Right renal cortex interstitium (tissue), 3 donors: ENCODE results near the gene RNF149. TPM values are rescaled to one million over a fixed set of nuclear protein-coding genes. Genes with fewer than 3 reads are reported as not detected.
A peak's percentile ranks its signal among the peaks of the same experiment; 100 is the strongest.
"Not testable (repeated sequence)": the region's sequence is repeated elsewhere in the genome, so short reads cannot be mapped to it uniquely, and the experiment has no call there.

Experiments used
- DNase-seq, 3 donors: peaks; one replicate each; pipeline ENCODE4 v3.0.0-alpha.2; 2013; ENCODE audit warnings: low read depth in 3 of 3, low spot score in 2 of 3
- polyA plus RNA-seq, 3 donors: library from polyadenylated mRNA; unstranded; fragments of 120-200 nt; gene quantifications; one replicate each; pipeline ENCODE4 v1.2.1, GENCODE V29; 2013; ENCODE audit not compliant: insufficient read length in 3 of 3

Gene RNF149
- polyA plus RNA-seq, 3 donors, result 35.5 to 40.2 (median 39.3) TPM

- DNase-seq, result not testable (repeated sequence)
These were observed 72.5 kb downstream of the RNF149 start for GRCh38 chr2:101235956-101236355.

DNA sequence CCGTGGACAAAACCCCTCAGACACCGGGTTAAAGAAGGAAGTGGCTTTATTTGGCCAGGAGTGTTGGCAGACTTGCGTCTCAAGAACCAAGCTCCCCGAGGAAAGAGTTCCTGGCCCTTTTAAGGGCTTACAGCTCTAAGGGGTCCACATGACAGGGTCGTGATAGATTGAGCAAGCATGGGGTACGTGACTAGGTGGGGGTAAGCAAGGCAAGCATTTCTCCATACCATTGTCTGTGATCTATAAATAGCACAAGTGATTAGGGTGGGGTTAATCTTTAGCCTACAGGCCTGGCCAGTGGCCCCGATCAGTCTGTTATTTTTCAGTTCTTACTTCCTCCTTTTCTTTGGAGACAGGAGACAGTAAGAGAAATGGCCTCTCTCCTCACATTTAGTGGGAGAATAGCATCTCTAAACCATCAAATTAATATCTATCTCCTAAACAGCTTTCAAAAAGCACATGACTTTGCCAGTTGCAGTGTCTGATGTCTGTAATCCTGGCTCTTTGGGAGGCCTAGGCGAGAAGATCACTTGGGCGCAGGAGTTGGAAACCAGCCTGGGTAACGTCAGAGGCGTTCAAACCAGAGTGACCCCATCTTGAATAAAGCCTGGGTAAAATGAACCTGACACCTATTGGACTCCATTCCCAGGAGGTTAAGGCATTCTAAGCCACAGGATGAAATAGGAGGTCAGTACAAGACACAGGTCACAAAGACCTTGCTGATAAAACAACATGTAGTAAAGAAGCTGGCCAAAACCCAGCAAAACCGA, 74.1 kb downstream of the RNF149 start:
- no peak for DNase-seq

DNA sequence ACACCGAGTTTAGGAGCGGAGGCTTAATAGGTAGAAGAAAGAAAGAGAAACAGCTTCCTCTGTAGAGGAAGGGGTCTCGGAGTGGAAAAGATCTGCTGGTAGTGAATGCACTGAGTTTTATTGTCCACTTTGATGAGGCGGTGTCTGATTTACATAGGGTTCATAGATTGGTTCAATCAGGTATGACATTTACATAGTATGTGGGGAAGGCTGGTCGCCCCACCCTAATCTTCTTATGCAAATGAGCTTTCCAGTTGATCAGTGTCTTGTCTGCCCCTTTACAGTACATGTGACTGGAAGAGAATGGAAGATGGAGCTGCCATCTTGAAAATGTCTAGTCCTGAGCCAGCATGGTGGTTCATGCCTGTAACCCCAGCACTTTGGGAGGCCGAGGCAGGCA, 75.7 kb downstream of the RNF149 start:
- DNase-seq, result no peak

GRCh38 chr2:101231937-101232730, 76.4 kb downstream of the RNF149 start:
- DNase-seq, result no peak

DNA sequence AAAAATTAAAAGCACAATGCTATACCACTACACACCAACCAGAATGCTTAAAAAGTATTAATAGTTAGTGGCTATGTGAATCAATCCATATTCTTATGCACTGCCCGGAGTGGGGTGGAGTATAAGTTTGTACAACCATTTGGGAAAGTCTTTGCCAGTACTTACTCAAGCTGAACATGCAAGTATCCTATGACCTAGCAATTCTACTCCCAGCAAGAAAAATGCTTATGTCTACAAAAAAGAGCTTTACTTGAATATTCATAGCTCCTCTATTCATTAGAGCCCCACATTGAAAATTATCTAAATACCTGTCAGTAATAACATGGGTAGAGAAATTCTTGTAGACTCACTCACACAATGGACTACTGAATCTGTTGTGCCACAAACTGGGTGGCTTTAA, 77.3 kb downstream of the RNF149 start:
- no peak for DNase-seq

GRCh38 chr2:101230541-101231001, 77.9 kb downstream of the RNF149 start:
- DNase-seq, result peak in 1 of 3 donors; percentile 47

Other genes with a start within 250 kb of the RNF149 start
- 10 to 100 TPM; 26.6 to 30.8 (median 27.0) TPM for gene TBC1D8, start 157.3 kb downstream of the RNF149 start, polyA plus RNA-seq
- 10 to 100 TPM; 50.7 to 53.8 (median 51.2) TPM for gene CNOT11, start 55.8 kb downstream of the RNF149 start, polyA plus RNA-seq
- gene CREG2, start 78.8 kb upstream of the RNF149 start, polyA plus RNA-seq, result under 1 TPM; 0.68 to 0.85 (median 0.75) TPM
- under 1 TPM; 0.69 to 1.00 (median 0.96) TPM for gene RFX8, start 166.4 kb upstream of the RNF149 start, polyA plus RNA-seq